Kidney (tissue), 14 donors: ENCODE results near the gene SYT7. TPM values are rescaled to one million over a fixed set of nuclear protein-coding genes. Genes with fewer than 3 reads are reported as not detected.
"Not testable (repeated sequence)": the region's sequence is repeated elsewhere in the genome, so short reads cannot be mapped to it uniquely, and the experiment has no call there.

ENCODE experiments used
- DNase-seq, 5 donors: peaks; one replicate each; pipeline ENCODE4 v3.0.0-alpha.2; 2013 to 2020
- FAIRE-seq: peaks from 2 replicates; lab custom pipeline; 2012; peaks lifted over from hg19 to GRCh38; lab: Jason Lieb, UNC
- H3K27ac ChIP-seq, 2 donors: one replicate each; pipeline ENCODE4 v1.7.0; 2013; ENCODE audit warnings: low read depth in 2 of 2, low read length in 2 of 2, inconsistent platforms in 1 of 2
- H3K27me3 ChIP-seq: one replicate; pipeline ENCODE4 v1.7.1; 2013; ENCODE audit warnings: low read length, inconsistent platforms; ENCODE audit not compliant: control insufficient read depth, insufficient read depth
- H3K36me3 ChIP-seq, 3 donors: one replicate each; pipeline versions ENCODE4 v1.7.0 to v1.7.1; 2013; ENCODE audit warnings: low read length in 3 of 3, control low read depth in 1 of 3, inconsistent platforms in 1 of 3; ENCODE audit not compliant: insufficient read depth in 3 of 3, control insufficient read depth in 2 of 3
- H3K4me1 ChIP-seq, 3 donors: one replicate each; pipeline versions ENCODE4 v1.7.0 to v1.7.1; 2013; ENCODE audit warnings: low read length in 3 of 3, inconsistent platforms in 1 of 3, low read depth in 1 of 3; ENCODE audit not compliant: control insufficient read depth in 2 of 3, insufficient read depth in 2 of 3
- H3K4me3 ChIP-seq, 3 donors: one replicate each; pipeline versions ENCODE4 v1.7.0 to v1.8.1; 2013; ENCODE audit warnings: low read length in 3 of 3, control low read depth in 1 of 3, inconsistent platforms in 1 of 3
- H3K9ac ChIP-seq, 3 donors: one replicate each; pipeline versions ENCODE4 v1.7.0 to v1.7.1; 2013; ENCODE audit warnings: low read length in 3 of 3, control low read depth in 1 of 3, inconsistent platforms in 1 of 3
- H3K9me3 ChIP-seq, 3 donors: one replicate each; pipeline versions ENCODE4 v1.7.0 to v1.7.1; 2013; ENCODE audit warnings: low read length in 3 of 3, control low read depth in 1 of 3, inconsistent platforms in 1 of 3; ENCODE audit not compliant: control insufficient read depth in 2 of 3, insufficient read depth in 1 of 3
- intact Hi-C: fragments of 100-400 bp; cut with DNase I; formaldehyde crosslinking; loops from one replicate; pipeline ENCODE4 v1.11.1; 2022
- polyA plus RNA-seq: library from polyadenylated mRNA; stranded (reverse); fragments of 350-450 nt; fragmentation: Illumina TruSeq; extraction: RNeasy Lipid Tissue Mini Kit (QIAGEN cat#74804); gene quantifications from one replicate; pipeline ENCODE4 v1.2.3, GENCODE V29; 2014; ENCODE audit warnings: low read depth, low replicate concordance; ENCODE audit not compliant: insufficient read depth
- total RNA-seq: library from RNA; stranded (reverse); fragmentation: NEBNext Ultra II Directional; extraction: Animal tissue kit (Norgen Biotek cat#: 25700); gene quantifications from one replicate; pipeline ENCODE4 v1.2.1, GENCODE V29; 2021
- TF ChIP-seq, protein P1 (sequence below): IDR thresholded peaks from 3 replicates; pipeline ENCODE4 v1.5.1; 2012; ENCODE audit warnings: mild to moderate bottlenecking, moderate library complexity, borderline replicate concordance; ENCODE audit not compliant: insufficient read depth; ENCODE audit errors: extremely low read depth
- donor health status: control.
- donor health status: control.
- donor health status: control.
- donor health status: control.
- donor health status: control.
- donor health status: DM: yes; HTN: yes; CAD: no.
- donor health status: Normal renal cell carcinoma (clear cell type).

The SYT7 gene
- total and polyA plus RNA-seq, 2 donors from 2014 or later, result 5.7 to 6.7 TPM

DNA sequence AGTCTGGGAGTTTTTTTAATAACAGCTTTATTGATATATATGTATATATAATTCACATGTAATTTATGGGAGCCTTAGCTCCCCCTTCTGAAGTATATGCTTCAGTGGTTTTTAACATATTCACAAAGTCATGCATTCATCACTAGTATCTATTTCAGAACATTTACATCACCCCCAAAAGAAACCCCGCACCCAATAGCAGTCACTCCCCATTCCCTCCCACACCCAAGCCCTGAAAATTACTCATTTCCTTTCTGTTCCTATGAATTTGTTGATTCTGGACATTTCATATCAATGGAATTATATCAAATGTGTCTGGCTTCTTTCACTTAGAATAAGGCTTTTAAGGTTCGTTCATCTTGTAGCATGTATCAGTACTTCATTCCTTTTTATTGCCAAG lies 35.6 kb upstream of the SYT7 start:
- intact Hi-C loops, result no loop called here
- no peak overlapping the region for H3K9ac ChIP-seq
- FAIRE-seq, result no peak

DNA sequence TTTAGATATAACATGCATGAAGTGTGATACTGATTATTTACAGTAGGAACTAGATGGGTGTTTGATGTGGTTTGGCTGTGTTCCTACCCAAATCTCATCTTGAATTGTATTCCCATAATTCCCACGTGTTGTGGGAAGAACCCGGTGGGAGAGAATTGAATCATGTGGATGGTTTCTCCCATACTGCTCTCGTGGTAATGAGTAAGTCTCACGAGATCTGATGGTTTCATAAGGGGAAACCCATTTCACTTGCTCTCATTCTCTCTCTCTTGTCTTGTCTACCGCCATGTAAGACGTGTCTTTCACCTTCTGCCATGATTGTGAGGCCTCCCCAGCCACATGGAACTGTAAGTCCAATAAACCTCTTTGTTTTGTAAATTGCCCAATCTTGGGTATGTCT lies 33.9 kb upstream of the SYT7 start:
- H3K36me3 ChIP-seq, H3K27ac ChIP-seq, intact Hi-C loops, H3K27me3 ChIP-seq, DNase-seq, H3K9ac ChIP-seq, H3K4me3 ChIP-seq, H3K4me1 ChIP-seq, H3K9me3 ChIP-seq, FAIRE-seq: not testable (repeated sequence)

More for the DNA sequence above, 35.6 kb upstream of the SYT7 start:
- TF ChIP-seq, protein P1, sequence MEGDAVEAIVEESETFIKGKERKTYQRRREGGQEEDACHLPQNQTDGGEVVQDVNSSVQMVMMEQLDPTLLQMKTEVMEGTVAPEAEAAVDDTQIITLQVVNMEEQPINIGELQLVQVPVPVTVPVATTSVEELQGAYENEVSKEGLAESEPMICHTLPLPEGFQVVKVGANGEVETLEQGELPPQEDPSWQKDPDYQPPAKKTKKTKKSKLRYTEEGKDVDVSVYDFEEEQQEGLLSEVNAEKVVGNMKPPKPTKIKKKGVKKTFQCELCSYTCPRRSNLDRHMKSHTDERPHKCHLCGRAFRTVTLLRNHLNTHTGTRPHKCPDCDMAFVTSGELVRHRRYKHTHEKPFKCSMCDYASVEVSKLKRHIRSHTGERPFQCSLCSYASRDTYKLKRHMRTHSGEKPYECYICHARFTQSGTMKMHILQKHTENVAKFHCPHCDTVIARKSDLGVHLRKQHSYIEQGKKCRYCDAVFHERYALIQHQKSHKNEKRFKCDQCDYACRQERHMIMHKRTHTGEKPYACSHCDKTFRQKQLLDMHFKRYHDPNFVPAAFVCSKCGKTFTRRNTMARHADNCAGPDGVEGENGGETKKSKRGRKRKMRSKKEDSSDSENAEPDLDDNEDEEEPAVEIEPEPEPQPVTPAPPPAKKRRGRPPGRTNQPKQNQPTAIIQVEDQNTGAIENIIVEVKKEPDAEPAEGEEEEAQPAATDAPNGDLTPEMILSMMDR, result no peak
- no peak for DNase-seq
- H3K4me3 ChIP-seq, result no peak overlapping the region
- H3K4me1 ChIP-seq, result no peaks in the 10 kb centered on the region
- no peaks in the 10 kb centered on the region for H3K36me3 ChIP-seq
- no peaks in the 10 kb centered on the region for H3K27me3 ChIP-seq
- H3K27ac ChIP-seq, result no peak overlapping the region
- H3K9me3 ChIP-seq, result no peaks in the 10 kb centered on the region

DNA sequence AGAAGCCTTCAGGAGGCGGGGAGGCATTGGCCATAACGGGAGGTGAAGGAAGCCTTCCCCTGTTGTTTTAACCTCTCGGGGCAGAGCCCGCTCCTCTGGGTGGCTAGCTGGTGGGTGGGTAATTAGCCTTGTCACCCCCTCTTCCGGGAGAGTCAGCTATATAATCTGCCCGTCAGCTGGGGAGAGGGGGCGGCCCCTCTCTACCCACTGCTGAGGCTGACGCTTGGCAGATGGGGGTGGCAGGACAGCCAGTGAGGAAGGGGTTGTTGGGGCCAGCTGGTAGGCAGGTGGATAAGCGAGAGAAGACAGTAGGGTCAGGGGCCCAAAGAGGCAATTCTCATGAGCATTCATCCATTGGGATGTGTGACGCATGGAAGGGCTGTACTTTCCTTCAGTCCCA lies 33.0 kb upstream of the SYT7 start:
- Histone ChIP-seq H3K4me1 (no peaks in the 10 kb centered on the region), H3K27me3 (no peaks in the 10 kb centered on the region), H3K9me3 (no peaks in the 10 kb centered on the region), H3K36me3 (no peaks in the 10 kb centered on the region), H3K27ac (no peak overlapping the region), H3K9ac (no peak overlapping the region), H3K4me3 (no peak overlapping the region)
- TF ChIP-seq, protein P1, result no peak
- no peak for FAIRE-seq
- intact Hi-C loops, result no loop called here
- peak in 1 of 5 donors; percentile 30 for DNase-seq

DNA sequence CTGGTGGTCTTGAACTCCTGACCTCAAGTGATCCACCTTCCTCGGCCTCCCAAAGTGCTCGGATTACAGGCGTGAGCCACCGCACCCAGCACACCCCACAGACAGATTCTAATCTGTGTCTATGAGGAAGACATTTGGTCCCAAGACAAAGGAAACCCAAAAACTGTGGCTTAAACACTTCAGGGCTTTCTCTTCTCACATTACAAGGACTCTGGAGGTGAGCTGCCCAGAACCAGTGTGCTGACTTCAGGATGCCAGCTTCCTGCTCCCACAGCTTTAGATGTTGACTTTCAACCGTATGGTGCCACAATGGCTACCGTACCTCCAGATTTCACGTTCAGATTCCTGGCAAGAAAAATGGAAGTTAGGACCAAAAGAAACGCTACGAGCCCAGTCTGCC lies 32.2 kb upstream of the SYT7 start:
- Histone ChIP-seq H3K27ac (no peak overlapping the region), H3K4me3 (no peak overlapping the region), H3K9ac (no peak overlapping the region), H3K36me3 (no peaks in the 10 kb centered on the region), H3K27me3 (no peaks in the 10 kb centered on the region), H3K4me1 (no peaks in the 10 kb centered on the region), H3K9me3 (no peaks in the 10 kb centered on the region)
- intact Hi-C loops, result no loop called here
- DNase-seq, result no peak
- FAIRE-seq, result no peak
- TF ChIP-seq, protein P1, result no peak
